SK-N-SH (cell line): ENCODE measurements around the gene SLC22A23. TPM values are rescaled to one million over a fixed set of nuclear protein-coding genes. Genes with fewer than 3 reads are reported as not detected.
A peak's percentile ranks its signal among the peaks of the same experiment; 100 is the strongest.

Source experiments
- CHD2 ChIP-seq: fragments of 150-350 bp; IDR thresholded peaks from 2 replicates; pipeline ENCODE4 v1.6.1; 2018; ENCODE audit warnings: low read length; ENCODE audit not compliant: partially characterized antibody
- EP300 ChIP-seq, 2 experiments: IDR thresholded peaks; 2 replicates each; pipeline versions ENCODE4 v1.4.0 to v1.6.1; 2012; ENCODE audit warnings: borderline replicate concordance in 1 of 2, low read depth in 1 of 2, low read length in 1 of 2
- FOSL2 ChIP-seq: IDR thresholded peaks from 2 replicates; pipeline ENCODE4 v1.4.0; 2012; ENCODE audit warnings: low read depth, mild to moderate bottlenecking, moderate library complexity, borderline replicate concordance
- FOXM1 ChIP-seq: IDR thresholded peaks from 2 replicates; pipeline ENCODE4 v1.4.0; 2012; ENCODE audit warnings: low read depth, mild to moderate bottlenecking
- JUND ChIP-seq: IDR thresholded peaks from 2 replicates; pipeline ENCODE4 v1.4.0; 2012
- MEF2A ChIP-seq: IDR thresholded peaks from 2 replicates; pipeline ENCODE4 v1.4.0; 2012; ENCODE audit warnings: low read depth, borderline replicate concordance
- MXI1 ChIP-seq: IDR thresholded peaks from 2 replicates; pipeline ENCODE4 v1.6.1; 2012; ENCODE audit warnings: mild to moderate bottlenecking, low read depth, low read length, improper control_type of control experiment
- NFIC ChIP-seq: IDR thresholded peaks from 2 replicates; pipeline ENCODE4 v1.4.0; 2012; ENCODE audit warnings: borderline replicate concordance
- NRF1 ChIP-seq: IDR thresholded peaks from 2 replicates; pipeline ENCODE4 v1.6.1; 2012; ENCODE audit warnings: low read depth, mild to moderate bottlenecking, low read length
- POLR2AphosphoS5 ChIP-seq: IDR thresholded peaks from 2 replicates; pipeline ENCODE4 v1.6.1; 2012; ENCODE audit warnings: low read depth, low read length
- RCOR1 ChIP-seq: fragments of 150-350 bp; IDR thresholded peaks from 2 replicates; pipeline ENCODE4 v1.6.1; 2017; ENCODE audit warnings: antibody characterized with exemption, low read length
- RFX5 ChIP-seq: IDR thresholded peaks from 2 replicates; pipeline ENCODE4 v1.6.1; 2012; ENCODE audit warnings: mild to moderate bottlenecking, improper control_type of control experiment, low read length
- SIN3A ChIP-seq: IDR thresholded peaks from 2 replicates; pipeline ENCODE4 v1.6.1; 2012; ENCODE audit warnings: low read depth, mild to moderate bottlenecking, low read length, moderate library complexity, borderline replicate concordance
- SMC3 ChIP-seq: IDR thresholded peaks from 2 replicates; pipeline ENCODE4 v1.6.1; 2012; ENCODE audit warnings: low read depth, low read length, improper control_type of control experiment
- TCF12 ChIP-seq: IDR thresholded peaks from 2 replicates; pipeline ENCODE4 v1.4.0; 2012
- TEAD4 ChIP-seq: IDR thresholded peaks from 2 replicates; pipeline ENCODE4 v1.4.0; 2012; ENCODE audit warnings: mild to moderate bottlenecking, borderline replicate concordance; ENCODE audit not compliant: insufficient read depth
- polyA plus RNA-seq, 3 experiments: library from polyadenylated mRNA; depleted of rRNA; stranded (reverse); fragments of >200 nt; gene quantifications; 2 replicates each; pipeline ENCODE4 v1.2.3, GENCODE V29; 2012
- TF ChIP-seq, protein P1 (sequence below): fragments of 150-350 bp; IDR thresholded peaks from 2 replicates; pipeline ENCODE4 v1.6.1; 2017; ENCODE audit warnings: antibody characterized with exemption, low read length, low read depth, borderline replicate concordance
- TF ChIP-seq, protein P2 (sequence below): IDR thresholded peaks from 2 replicates; pipeline ENCODE4 v1.4.0; 2012; ENCODE audit warnings: low read depth, borderline replicate concordance
- TF ChIP-seq, protein P3 (sequence below): fragments of 150-350 bp; IDR thresholded peaks from 2 replicates; pipeline ENCODE4 v1.6.1; 2016; ENCODE audit warnings: mild to moderate bottlenecking, low read depth, low read length
- TF ChIP-seq, protein P4 (sequence below): IDR thresholded peaks from 2 replicates; pipeline ENCODE4 v1.6.1; 2012; ENCODE audit warnings: mild to moderate bottlenecking, low read depth, low read length, moderate library complexity

Gene SLC22A23
- polyA plus RNA-seq, 1 of the 3 experiments (the other 2 are of a cell fraction) = not detected

DNA sequence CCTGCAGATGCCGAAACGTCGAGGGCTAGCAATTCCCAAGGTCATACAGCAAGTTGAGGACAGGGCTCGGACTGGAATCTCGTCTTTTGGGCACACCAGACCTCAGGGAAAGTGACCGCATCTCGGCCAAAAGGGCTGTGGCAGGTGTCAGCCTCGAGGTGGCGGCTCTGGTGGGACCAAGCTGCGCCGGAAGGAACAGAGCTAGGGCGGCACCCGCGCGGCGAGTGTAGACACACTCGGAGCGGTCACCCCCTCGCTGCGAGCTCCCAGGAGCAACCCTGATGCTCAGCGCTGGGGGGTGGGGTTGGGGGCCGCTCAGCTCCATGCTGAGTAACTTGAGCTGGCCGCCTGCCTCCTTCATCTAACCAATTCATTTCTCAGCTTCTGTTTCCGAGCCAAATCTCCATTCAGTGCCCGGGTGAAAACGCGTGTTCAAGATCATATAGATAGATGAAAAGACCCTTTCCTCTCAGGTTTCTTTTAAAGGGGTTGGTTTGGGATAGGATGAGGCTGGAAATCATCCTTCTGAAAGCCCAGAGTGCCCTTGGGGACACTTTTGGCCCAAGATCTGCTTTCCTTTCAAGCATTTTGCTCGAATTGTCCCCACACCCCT is 227.2 kb downstream of the SLC22A23 start (continued):
- TF ChIP-seq EP300 (IDR thresholded peaks at IDR 0.05; ENCODE audit: borderline replicate concordance in 1 of 2, low read depth in 1 of 2, low read length in 1 of 2) = no peak
- no peak for TF ChIP-seq MEF2A
- no peak for TF ChIP-seq RFX5
- TF ChIP-seq, protein P1, sequence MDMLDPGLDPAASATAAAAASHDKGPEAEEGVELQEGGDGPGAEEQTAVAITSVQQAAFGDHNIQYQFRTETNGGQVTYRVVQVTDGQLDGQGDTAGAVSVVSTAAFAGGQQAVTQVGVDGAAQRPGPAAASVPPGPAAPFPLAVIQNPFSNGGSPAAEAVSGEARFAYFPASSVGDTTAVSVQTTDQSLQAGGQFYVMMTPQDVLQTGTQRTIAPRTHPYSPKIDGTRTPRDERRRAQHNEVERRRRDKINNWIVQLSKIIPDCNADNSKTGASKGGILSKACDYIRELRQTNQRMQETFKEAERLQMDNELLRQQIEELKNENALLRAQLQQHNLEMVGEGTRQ = no peak
- no peak; the same call in none of the 2 replicates for TF ChIP-seq MXI1
- TF ChIP-seq FOSL2 = no peak
- no peak for TF ChIP-seq FOXM1
- TF ChIP-seq TEAD4 = no peak
- no peak for TF ChIP-seq TCF12
- no peak for TF ChIP-seq JUND
- TF ChIP-seq SMC3 = no peak
- TF ChIP-seq, protein P2, sequence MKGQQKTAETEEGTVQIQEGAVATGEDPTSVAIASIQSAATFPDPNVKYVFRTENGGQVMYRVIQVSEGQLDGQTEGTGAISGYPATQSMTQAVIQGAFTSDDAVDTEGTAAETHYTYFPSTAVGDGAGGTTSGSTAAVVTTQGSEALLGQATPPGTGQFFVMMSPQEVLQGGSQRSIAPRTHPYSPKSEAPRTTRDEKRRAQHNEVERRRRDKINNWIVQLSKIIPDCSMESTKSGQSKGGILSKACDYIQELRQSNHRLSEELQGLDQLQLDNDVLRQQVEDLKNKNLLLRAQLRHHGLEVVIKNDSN = no peak
- TF ChIP-seq, protein P3, sequence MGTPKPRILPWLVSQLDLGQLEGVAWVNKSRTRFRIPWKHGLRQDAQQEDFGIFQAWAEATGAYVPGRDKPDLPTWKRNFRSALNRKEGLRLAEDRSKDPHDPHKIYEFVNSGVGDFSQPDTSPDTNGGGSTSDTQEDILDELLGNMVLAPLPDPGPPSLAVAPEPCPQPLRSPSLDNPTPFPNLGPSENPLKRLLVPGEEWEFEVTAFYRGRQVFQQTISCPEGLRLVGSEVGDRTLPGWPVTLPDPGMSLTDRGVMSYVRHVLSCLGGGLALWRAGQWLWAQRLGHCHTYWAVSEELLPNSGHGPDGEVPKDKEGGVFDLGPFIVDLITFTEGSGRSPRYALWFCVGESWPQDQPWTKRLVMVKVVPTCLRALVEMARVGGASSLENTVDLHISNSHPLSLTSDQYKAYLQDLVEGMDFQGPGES = no peak
- peak; percentile 53; the same call in 1 of the 2 replicates for TF ChIP-seq NFIC
- TF ChIP-seq, protein P4, sequence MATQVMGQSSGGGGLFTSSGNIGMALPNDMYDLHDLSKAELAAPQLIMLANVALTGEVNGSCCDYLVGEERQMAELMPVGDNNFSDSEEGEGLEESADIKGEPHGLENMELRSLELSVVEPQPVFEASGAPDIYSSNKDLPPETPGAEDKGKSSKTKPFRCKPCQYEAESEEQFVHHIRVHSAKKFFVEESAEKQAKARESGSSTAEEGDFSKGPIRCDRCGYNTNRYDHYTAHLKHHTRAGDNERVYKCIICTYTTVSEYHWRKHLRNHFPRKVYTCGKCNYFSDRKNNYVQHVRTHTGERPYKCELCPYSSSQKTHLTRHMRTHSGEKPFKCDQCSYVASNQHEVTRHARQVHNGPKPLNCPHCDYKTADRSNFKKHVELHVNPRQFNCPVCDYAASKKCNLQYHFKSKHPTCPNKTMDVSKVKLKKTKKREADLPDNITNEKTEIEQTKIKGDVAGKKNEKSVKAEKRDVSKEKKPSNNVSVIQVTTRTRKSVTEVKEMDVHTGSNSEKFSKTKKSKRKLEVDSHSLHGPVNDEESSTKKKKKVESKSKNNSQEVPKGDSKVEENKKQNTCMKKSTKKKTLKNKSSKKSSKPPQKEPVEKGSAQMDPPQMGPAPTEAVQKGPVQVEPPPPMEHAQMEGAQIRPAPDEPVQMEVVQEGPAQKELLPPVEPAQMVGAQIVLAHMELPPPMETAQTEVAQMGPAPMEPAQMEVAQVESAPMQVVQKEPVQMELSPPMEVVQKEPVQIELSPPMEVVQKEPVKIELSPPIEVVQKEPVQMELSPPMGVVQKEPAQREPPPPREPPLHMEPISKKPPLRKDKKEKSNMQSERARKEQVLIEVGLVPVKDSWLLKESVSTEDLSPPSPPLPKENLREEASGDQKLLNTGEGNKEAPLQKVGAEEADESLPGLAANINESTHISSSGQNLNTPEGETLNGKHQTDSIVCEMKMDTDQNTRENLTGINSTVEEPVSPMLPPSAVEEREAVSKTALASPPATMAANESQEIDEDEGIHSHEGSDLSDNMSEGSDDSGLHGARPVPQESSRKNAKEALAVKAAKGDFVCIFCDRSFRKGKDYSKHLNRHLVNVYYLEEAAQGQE = no peak
- no peak for TF ChIP-seq POLR2AphosphoS5
- TF ChIP-seq NRF1 = no peak
- no peak for TF ChIP-seq SIN3A
- TF ChIP-seq CHD2 = peak; percentile 8
- no peak for TF ChIP-seq RCOR1
